Breast epithelium (tissue), 4 donors: Measurements from ENCODE around the gene UPP2. TPM values are rescaled to one million over a fixed set of nuclear protein-coding genes. Genes with fewer than 3 reads are reported as not detected.

Experiments used
- DNase-seq, 2 donors: peaks; one replicate each; pipeline ENCODE4 v3.0.0-alpha.2; 2019; ENCODE audit warnings: low spot score in 2 of 2
- H3K27ac ChIP-seq, 2 donors: fragments of 200-600 bp; sonication (generic) in 1 of 2; one replicate each; pipeline ENCODE4 v1.5.1; 2016 to 2019; ENCODE audit warnings: mild to moderate bottlenecking in 1 of 2
- H3K27me3 ChIP-seq, 2 donors: fragments of 200-600 bp; sonication (generic) in 1 of 2; one replicate each; pipeline versions ENCODE4 v1.5.1 to v1.6.0; 2017 to 2019; ENCODE audit warnings: control low read depth in 1 of 2, mild to moderate bottlenecking in 1 of 2
- H3K36me3 ChIP-seq: fragments of 200-600 bp; one replicate; pipeline ENCODE4 v1.5.1; 2019
- H3K4me1 ChIP-seq, 2 donors: fragments of 200-600 bp; sonication (generic); one replicate each; pipeline ENCODE4 v1.5.1; 2016 to 2019; ENCODE audit warnings: control low read depth in 1 of 2
- H3K4me3 ChIP-seq, 3 donors: fragments of 200-600 bp; sonication (generic); 1 replicate in 2 of 3; 2 replicates in 1 of 3; pipeline ENCODE4 v1.5.1; 2016 to 2019; ENCODE audit warnings: mild to moderate bottlenecking in 3 of 3, moderate library complexity in 2 of 3
- H3K9me3 ChIP-seq, 2 donors: fragments of 200-600 bp; sonication (generic) in 1 of 2; one replicate each; pipeline ENCODE4 v1.5.1; 2016 to 2019; ENCODE audit warnings: control low read depth in 1 of 2
- POLR2A ChIP-seq: fragments of 450-650 bp; IDR thresholded peaks from one replicate; pipeline ENCODE4 v1.6.1; 2016; ENCODE audit warnings: antibody characterized with exemption, mild to moderate bottlenecking, moderate library complexity
- POLR2AphosphoS5 ChIP-seq, 3 donors: sonication (generic); formaldehyde crosslinking; IDR thresholded peaks; one replicate each; pipeline ENCODE4 v1.6.1; 2017; ENCODE audit warnings: antibody characterized with exemption in 3 of 3
- intact Hi-C: fragments of 100-400 bp; cut with DNase I; formaldehyde crosslinking; loops from one replicate; pipeline ENCODE4 v1.15.1; 2023; ENCODE audit warnings: low total_unique reads
- total RNA-seq, 3 donors: library from RNA; depleted of rRNA; stranded (reverse); fragments of >200 nt; gene quantifications; one replicate each; pipeline ENCODE4 v1.1.0, GENCODE V29; 2016
- TF ChIP-seq, protein P1 (sequence below), 3 donors: fragments of 450-650 bp; IDR thresholded peaks; one replicate each; pipeline ENCODE4 v1.5.1; 2016 to 2017; ENCODE audit warnings: antibody characterized with exemption in 3 of 3, mild to moderate bottlenecking in 3 of 3, moderate library complexity in 3 of 3

Gene UPP2
- total RNA-seq, 3 donors from 2014 or later, result 0.16 TPM; not detected in 2

DNA sequence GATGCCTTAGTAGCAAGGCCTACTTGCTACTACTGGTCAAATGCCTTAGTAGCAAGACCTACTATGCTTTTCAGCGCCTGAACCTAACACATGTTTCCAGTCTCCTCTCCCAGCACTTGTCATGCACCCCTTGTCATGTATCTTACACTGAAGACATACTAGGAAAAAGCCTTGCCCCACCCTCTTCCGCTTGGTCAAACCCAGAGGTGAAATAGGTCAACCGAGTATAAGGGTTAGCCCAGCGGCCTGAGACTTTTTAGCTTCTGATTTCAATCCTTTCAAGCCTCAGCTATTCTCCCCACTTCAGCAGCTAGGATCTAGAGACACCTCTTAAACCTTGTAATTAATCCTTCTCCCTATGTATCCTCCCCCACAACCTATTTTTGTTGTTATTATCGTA is 73.3 kb downstream of the UPP2 start:
- no peak for DNase-seq
- TF ChIP-seq, protein P1, sequence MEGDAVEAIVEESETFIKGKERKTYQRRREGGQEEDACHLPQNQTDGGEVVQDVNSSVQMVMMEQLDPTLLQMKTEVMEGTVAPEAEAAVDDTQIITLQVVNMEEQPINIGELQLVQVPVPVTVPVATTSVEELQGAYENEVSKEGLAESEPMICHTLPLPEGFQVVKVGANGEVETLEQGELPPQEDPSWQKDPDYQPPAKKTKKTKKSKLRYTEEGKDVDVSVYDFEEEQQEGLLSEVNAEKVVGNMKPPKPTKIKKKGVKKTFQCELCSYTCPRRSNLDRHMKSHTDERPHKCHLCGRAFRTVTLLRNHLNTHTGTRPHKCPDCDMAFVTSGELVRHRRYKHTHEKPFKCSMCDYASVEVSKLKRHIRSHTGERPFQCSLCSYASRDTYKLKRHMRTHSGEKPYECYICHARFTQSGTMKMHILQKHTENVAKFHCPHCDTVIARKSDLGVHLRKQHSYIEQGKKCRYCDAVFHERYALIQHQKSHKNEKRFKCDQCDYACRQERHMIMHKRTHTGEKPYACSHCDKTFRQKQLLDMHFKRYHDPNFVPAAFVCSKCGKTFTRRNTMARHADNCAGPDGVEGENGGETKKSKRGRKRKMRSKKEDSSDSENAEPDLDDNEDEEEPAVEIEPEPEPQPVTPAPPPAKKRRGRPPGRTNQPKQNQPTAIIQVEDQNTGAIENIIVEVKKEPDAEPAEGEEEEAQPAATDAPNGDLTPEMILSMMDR (IDR thresholded peaks at IDR 0.05), result no peak
- TF ChIP-seq POLR2AphosphoS5 (IDR thresholded peaks at IDR 0.05) (no peak), POLR2A (no peak)

GRCh38 chr2:158178646-158179045 is 77.0 kb downstream of the UPP2 start:
- Histone ChIP-seq H3K36me3 (no peaks in the 10 kb centered on the region), H3K9me3 (no peaks in the 10 kb centered on the region), H3K27ac (no peak overlapping the region), H3K4me1 (peaks cover 0 to 4% of the 10 kb centered on the region in 2 donors), H3K4me3 (no peak overlapping the region), H3K27me3 (no peaks in the 10 kb centered on the region)
- DNase-seq, result no peak
- intact Hi-C loops, result no loop called here
- no peak for TF ChIP-seq POLR2A
- TF ChIP-seq POLR2AphosphoS5 (IDR thresholded peaks at IDR 0.05), result no peak
- TF ChIP-seq, protein P1 (IDR thresholded peaks at IDR 0.05), result no peak

More for the DNA sequence above, 73.3 kb downstream of the UPP2 start:
- H3K9me3 ChIP-seq, result no peaks in the 10 kb centered on the region
- no peaks in the 10 kb centered on the region for H3K27me3 ChIP-seq
- no peaks in the 10 kb centered on the region for H3K4me1 ChIP-seq
- no peak overlapping the region for H3K27ac ChIP-seq
- H3K36me3 ChIP-seq, result no peaks in the 10 kb centered on the region
- no peak overlapping the region for H3K4me3 ChIP-seq
- intact Hi-C loops, result no loop called here

DNA sequence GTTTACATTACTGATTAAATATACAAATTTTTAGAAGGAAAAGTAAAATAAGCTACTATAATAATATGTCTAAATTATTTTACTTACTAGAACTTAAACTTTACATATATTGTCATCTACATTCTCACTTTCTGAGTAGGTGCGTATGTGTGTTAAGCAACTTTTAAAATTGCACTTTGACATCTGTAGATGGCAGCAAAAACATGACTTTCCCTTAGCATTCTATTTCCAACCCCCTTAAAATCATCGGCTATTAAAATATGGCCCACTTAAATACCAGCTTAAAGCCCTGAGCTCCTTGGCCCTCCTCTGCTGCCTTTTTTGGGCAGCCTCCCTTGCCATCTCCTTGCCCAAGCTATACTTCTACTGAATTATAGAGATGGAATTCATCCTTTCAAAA is 78.0 kb downstream of the UPP2 start:
- H3K36me3 ChIP-seq, result no peaks in the 10 kb centered on the region
- H3K4me3 ChIP-seq, result no peak overlapping the region
- intact Hi-C loops, result no loop called here
- no peak overlapping the region for H3K27ac ChIP-seq
- no peak for TF ChIP-seq POLR2AphosphoS5 (IDR thresholded peaks at IDR 0.05)
- TF ChIP-seq, protein P1 (IDR thresholded peaks at IDR 0.05), result peak in 1 of 3 donors; percentile 29
- no peak for TF ChIP-seq POLR2A
- no peaks in the 10 kb centered on the region for H3K27me3 ChIP-seq
- DNase-seq, result no peak
- H3K9me3 ChIP-seq, result no peaks in the 10 kb centered on the region
- H3K4me1 ChIP-seq, result peaks cover 4 to 5% of the 10 kb centered on the region in 2 donors

DNA sequence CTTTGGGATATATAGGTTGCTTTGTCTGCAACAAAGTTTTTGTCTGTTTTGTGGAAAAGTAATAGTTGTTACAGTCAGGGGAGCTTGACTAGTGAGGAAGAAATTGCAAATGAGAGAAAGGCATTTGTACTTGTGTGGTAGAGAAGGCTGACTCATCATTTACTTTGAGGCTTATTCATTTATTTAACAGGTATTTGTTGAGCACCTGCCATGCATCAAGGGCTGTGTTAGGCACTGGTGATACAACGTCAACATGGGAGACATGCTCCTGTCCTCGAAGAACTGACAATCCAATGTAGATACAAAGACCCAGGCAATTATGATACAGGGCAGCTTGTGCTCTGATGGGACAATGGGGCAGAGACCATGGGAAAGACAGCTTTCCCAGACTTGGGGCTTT is 79.5 kb downstream of the UPP2 start:
- H3K27ac ChIP-seq, result no peak overlapping the region
- TF ChIP-seq POLR2A (no peak), POLR2AphosphoS5 (IDR thresholded peaks at IDR 0.05) (no peak)
- TF ChIP-seq, protein P1 (IDR thresholded peaks at IDR 0.05), result no peak
- H3K4me3 ChIP-seq, result no peak overlapping the region
- H3K27me3 ChIP-seq, result no peaks in the 10 kb centered on the region
- no peaks in the 10 kb centered on the region for H3K9me3 ChIP-seq
- intact Hi-C loops, result no loop called here
- DNase-seq, result no peak
- no peaks in the 10 kb centered on the region for H3K36me3 ChIP-seq
- peaks cover 4 to 10% of the 10 kb centered on the region in 2 donors for H3K4me1 ChIP-seq

DNA sequence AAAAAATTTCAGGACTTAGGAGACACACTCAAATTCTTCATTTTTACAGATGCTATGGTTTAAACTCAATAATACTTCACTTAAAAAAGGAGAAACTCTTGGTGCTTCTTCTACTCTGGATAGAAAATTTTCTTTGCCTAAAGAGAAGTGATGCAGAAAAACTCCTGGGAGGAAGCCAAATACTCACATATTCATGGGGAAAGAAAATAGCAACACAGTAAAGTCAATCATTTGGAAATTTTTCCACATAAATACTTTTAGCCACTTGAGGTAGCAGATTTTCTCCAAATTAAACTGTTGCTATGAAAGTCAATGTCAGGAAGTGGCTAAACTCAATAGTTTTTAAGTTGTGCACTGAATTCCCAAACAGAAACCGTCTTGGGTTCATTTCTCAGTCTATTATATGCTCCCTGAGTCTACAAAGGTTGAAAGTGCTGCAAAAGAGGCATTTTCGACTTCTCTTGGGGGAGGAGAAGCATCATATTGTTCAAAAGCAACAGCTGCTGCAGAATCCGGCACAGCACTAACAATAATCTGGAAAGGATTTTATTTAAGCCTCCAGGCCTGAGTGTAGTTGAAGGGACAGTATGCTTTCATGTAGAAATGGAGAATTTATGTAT is 81.1 kb downstream of the UPP2 start:
- H3K27ac ChIP-seq, result peak overlapping the region in 1 of 2 donors; percentile 1
- intact Hi-C loops, result no loop called here
- no peak for DNase-seq
- H3K36me3 ChIP-seq, result no peaks in the 10 kb centered on the region
- H3K4me3 ChIP-seq, result no peak overlapping the region
- no peaks in the 10 kb centered on the region for H3K27me3 ChIP-seq
- H3K4me1 ChIP-seq, result peaks cover 4 to 10% of the 10 kb centered on the region in 2 donors
- no peaks in the 10 kb centered on the region for H3K9me3 ChIP-seq
- no peak for TF ChIP-seq POLR2A
- TF ChIP-seq, protein P1 (IDR thresholded peaks at IDR 0.05), result no peak
- TF ChIP-seq POLR2AphosphoS5 (IDR thresholded peaks at IDR 0.05), result no peak
